ENCODE data around the gene VASN.

VASN gene

DNA sequence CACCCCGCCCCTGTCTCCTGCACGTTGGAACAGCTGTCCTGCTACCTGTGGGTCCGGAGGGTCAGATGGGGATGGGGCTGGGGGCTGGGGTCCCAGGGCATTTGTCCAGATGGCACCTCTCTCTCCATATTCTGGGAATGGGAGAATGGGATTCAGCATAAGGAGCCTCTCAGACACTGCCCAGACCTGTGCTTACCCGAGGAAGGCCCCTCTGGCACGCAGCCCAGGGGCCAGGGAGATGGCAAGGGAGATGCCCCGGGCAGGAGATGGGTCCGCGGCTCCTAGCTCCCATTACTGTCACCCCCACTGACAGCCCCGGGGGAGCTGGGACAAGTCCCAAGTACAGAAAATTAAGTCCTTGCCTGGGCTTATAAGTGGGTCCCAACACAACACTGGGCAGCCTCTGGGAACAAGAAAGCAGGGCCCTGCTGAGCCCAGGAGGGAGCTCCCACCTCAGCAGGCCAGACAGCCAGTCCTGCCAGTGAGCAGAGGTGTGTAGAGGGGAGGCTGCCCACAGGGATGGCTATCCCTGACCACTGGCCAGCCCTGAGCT lies 1.8 kb downstream of the VASN start:
- no peak for FAIRE-seq

- FAIRE-seq, result no peak
Observed at GRCh38 chr16:4373909-4374742, 2.5 kb downstream of the VASN start.

GRCh38 chr16:4375717-4376116 lies 4.1 kb downstream of the VASN start:
- no peak for FAIRE-seq

DNA sequence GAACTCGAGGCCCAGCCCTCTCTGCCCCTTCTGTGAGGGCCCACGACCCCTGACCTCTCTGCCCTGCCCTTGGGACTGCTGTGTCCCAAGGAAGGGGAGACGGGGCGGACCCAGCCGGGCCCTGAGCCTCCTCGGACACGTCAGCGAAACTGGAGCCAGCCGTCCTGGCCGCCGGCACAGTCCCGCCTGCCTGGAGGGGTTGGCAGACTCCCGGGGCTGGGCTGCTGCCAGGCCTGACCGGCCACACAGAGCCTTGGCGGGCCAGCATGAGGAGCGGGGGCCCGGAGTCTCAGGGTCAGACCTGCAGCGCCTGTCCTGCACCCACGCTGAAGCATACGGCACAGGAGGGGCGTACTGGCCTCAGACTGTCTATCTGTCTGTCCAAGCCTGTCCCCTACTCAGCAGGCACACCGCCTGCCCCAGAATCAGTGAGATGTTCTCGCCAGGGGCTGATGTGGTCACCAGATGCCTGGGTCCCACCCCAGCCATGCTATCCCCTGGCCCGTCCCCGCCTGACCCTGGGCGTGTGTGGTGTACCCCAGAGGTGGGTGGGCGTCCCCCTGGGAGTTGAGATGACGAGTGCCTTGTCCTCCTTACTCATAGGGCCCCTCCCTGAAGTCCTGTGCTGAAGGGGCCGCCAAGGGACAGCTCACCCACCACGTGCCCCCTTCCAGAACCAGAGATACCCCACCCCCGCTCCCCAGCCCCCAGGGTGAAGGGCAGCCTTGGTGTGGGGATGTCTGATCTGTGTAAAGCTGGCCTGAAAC lies 4.7 kb downstream of the VASN start:
- no peak for FAIRE-seq

GRCh38 chr16:4376893-4377572 lies 5.4 kb downstream of the VASN start:
- no peak for FAIRE-seq

DNA sequence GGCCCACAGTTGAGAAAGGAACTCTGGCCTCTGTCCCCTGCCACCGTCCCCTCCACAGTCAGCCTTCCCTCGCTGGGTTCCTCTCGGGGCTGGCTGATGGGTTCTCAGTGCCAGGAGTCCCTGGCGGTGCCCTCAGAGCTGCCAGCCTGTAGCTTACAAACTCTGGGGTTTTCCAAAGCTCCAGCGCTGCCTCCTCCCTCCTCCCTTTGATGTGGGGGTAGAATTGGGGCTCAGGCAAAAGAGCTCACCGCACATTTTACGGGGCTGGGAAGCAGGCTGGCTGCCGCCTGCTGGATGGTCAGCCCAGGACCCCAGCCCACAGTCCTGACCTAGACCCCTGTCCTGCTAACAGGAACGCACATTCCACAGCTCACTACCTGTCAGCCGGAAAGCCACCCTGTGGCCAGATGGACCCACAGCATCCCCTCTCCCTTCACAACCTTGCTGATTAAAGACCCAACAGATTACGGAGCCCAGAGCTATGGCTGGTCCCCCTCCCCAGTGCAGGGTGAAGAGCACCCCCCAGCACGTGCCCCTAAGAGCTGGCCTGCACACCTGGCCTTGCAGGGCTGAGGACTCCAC lies 6.0 kb downstream of the VASN start:
- FAIRE-seq, result no peak

GRCh38 chr16:4378161-4378666 lies 6.6 kb downstream of the VASN start:
- FAIRE-seq, result no peak

- no peak for FAIRE-seq
Observed at GRCh38 chr16:4378999-4379690, 7.5 kb downstream of the VASN start.

DNA sequence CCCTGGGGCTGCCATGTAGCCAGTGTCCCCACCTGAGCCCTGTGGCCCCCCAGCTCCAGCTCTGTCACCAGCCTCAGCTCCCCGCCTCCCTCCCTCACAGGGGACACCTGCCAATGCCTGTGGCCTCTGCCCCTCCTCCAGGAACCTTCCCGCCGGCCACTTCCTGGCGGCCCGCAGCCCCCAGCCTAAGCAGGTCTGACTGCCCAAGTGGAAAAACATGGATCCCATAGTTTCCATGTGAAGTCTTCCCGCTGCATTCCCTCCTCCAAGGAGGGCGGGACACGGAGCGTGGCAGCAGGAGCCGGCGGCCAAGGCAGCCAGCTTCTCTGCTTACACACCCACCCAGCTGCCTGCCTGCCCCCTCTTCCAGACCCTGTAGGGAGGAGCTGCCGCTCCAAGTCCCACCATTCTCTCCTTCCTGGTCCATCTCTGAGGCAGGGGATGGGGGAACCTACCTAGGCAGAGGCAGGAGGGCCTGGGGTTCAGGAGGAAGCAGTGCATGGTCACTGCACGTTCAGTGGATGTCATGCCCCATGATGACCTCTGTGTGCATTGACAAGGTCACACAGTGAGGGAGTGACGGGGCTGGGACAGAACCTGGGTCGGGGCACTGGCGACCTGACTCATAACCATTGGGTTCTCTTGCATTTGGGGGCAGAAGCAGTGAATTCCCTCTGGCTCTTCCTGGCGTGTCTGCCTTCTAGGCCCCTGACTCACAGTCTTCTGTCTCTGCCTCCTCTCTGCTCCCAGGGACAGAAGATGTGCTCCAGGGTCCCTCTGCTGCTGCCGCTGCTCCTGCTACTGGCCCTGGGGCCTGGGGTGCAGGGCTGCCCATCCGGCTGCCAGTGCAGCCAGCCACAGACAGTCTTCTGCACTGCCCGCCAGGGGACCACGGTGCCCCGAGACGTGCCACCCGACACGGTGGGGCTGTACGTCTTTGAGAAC lies 8.7 kb downstream of the VASN start:
- FAIRE-seq, result no peak

- FAIRE-seq, result no peak
Observed at GRCh38 chr16:4381072-4381934, 9.7 kb downstream of the VASN start.

DNA sequence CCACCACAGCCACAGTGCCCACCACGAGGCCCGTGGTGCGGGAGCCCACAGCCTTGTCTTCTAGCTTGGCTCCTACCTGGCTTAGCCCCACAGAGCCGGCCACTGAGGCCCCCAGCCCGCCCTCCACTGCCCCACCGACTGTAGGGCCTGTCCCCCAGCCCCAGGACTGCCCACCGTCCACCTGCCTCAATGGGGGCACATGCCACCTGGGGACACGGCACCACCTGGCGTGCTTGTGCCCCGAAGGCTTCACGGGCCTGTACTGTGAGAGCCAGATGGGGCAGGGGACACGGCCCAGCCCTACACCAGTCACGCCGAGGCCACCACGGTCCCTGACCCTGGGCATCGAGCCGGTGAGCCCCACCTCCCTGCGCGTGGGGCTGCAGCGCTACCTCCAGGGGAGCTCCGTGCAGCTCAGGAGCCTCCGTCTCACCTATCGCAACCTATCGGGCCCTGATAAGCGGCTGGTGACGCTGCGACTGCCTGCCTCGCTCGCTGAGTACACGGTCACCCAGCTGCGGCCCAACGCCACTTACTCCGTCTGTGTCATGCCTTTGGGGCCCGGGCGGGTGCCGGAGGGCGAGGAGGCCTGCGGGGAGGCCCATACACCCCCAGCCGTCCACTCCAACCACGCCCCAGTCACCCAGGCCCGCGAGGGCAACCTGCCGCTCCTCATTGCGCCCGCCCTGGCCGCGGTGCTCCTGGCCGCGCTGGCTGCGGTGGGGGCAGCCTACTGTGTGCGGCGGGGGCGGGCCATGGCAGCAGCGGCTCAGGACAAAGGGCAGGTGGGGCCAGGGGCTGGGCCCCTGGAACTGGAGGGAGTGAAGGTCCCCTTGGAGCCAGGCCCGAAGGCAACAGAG lies 10.5 kb downstream of the VASN start:
- FAIRE-seq, result no peak

- no peak for FAIRE-seq
Observed at GRCh38 chr16:4382795-4383357, 11.2 kb downstream of the VASN start.

DNA sequence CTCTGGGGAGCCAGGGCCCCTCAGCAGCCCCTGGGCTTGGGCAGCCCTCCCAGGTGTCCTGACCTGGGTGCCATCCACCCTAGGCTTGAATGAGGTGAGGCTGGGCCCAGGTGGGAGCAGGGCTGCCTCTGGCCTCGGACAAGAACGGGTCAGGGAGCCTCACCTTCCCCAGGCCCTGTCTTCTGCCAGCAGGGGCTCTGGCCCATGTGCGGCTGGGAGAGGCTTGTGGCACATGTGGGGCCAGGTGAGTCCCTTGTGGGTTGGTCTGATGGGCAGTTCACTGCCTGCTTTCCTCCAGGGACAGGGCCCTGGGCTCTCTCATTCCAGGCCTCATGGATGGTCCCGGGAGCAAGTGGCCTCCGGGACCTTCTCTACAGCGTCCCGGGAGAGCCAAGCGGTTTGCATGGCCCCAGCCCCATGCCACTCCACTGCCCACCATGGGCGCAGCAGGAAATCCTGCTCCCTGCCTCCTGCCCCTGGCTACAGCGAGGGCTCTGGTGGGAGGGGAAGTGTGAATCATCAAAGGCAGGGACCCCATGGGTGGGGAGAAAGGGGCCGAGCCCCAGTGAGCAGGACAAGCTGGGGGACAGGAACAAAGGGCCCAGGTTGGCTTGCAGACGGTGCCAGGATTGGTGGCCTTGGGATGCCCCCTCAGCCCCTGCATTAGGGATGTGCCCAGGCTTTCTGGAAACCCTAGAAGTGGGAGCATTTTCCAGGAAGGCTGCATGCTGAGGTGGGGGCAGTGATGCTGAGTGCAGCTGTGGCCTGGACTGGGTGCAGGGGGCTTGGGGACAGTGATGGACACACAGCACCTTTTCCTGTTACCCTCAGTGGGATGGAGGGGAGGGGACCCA lies 12.2 kb downstream of the VASN start:
- FAIRE-seq, result no peak

DNA sequence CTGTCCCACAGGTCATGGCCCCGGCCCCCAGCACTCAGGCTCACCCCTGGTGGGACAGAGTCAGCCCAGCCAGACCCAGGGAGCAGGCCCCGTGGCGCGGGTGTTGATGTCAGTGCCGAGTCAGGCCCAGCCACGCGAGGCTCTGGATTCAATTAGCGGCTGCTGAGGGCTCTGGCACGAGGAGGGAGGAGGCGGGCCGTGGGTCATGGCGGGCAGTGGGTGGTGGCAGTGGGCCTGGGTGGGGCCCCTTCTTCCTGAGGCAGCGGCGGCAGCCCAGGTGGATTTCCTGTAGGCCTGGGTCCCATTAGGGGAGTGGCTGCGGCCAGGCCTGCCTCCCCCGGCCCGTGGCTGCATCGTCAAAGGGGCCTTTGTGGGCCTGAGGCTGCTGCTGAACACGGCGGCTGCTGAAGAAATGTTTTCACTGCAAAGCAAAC lies 12.9 kb downstream of the VASN start:
- FAIRE-seq, result no peak

- no peak for FAIRE-seq
Observed at GRCh38 chr16:4385066-4385788, 13.6 kb downstream of the VASN start.

DNA sequence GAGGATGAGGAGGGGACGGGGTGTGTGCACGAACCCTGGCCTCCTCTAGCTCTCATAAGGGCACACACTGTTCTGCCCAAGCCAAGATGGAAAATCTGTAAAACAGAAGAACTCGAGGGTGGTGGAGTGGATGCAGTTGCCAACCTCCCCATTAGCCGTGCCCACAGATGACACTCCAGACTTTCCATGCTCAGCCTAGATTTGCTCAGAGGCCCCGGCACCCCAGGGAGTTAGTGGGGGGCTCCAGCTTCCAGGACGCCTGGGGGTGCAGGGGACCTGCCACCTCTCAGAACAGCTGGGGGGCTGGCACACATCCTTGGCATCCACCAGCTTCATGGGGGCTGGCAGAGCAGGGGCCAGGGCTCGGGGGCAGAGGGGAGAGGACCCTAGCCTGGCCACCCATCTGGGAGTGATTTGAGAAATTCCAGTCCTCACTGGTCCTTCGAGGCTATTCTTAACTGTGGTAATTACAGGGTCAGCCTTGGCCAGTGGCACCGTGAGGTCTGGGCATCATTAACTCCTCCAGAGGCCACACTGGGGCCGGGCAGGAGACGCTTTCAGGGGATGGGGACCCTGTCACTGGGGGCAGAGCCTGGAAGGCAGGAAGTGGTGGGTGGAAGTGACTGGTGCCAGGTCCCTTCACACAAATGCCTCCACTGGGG lies 14.3 kb downstream of the VASN start:
- FAIRE-seq, result no peak
